CD14-positive monocyte (primary cell): ENCODE data around the gene KRT13. TPM values are rescaled to one million over a fixed set of nuclear protein-coding genes. Genes with fewer than 3 reads are reported as not detected.

ENCODE experiments used
- DNase-seq, 3 donors: peaks; one replicate each; pipeline ENCODE4 v3.0.0-alpha.2; 2011 to 2022
- H2AFZ ChIP-seq: 2 replicates; pipeline ENCODE4 v1.6.0; 2012; ENCODE audit warnings: mild to moderate bottlenecking, low read depth, low read length, inconsistent platforms; ENCODE audit not compliant: insufficient read depth, poor library complexity, severe bottlenecking
- H3K27ac ChIP-seq, 2 donors: 1 replicate in 1 of 2; 2 replicates in 1 of 2; pipeline ENCODE4 v1.5.1; 2012 to 2013; ENCODE audit warnings: low read length in 2 of 2, control low read depth in 1 of 2, inconsistent platforms in 1 of 2, low read depth in 1 of 2, mild to moderate bottlenecking in 1 of 2
- H3K27me3 ChIP-seq, 2 donors: one replicate each; pipeline versions ENCODE4 v1.6.0 to v1.6.1; 2011 to 2013; ENCODE audit warnings: low read length in 2 of 2; ENCODE audit not compliant: control insufficient read depth in 2 of 2, insufficient read depth in 2 of 2
- H3K36me3 ChIP-seq, 2 donors: replicated peaks in 1 of 2; 1 replicate in 1 of 2; 2 replicates in 1 of 2; pipeline versions ENCODE4 v1.5.1 to v1.6.1; 2012 to 2013; ENCODE audit warnings: low read length in 2 of 2, control low read depth in 1 of 2, inconsistent platforms in 1 of 2, mild to moderate bottlenecking in 1 of 2; ENCODE audit not compliant: insufficient read depth in 2 of 2, control insufficient read depth in 1 of 2
- H3K4me1 ChIP-seq, 2 donors: 1 replicate in 1 of 2; 2 replicates in 1 of 2; pipeline versions ENCODE4 v1.5.1 to v1.6.1; 2012 to 2013; ENCODE audit warnings: low read length in 2 of 2, control low read depth in 1 of 2, inconsistent platforms in 1 of 2, mild to moderate bottlenecking in 1 of 2, moderate library complexity in 1 of 2; ENCODE audit not compliant: insufficient read depth in 2 of 2, control insufficient read depth in 1 of 2
- H3K4me2 ChIP-seq: replicated peaks from 2 replicates; pipeline ENCODE3; 2012; ENCODE audit warnings: low read length, moderate library complexity, mild to moderate bottlenecking; ENCODE audit not compliant: poor library complexity, severe bottlenecking; ENCODE audit errors: extremely low read depth
- H3K4me3 ChIP-seq, 3 experiments: fragments of 200-600 bp in 1 of 3; sonication (generic) in 1 of 3; replicated peaks in 1 of 3; 1 replicate in 2 of 3; 2 replicates in 1 of 3; pipeline ENCODE4 v1.5.1; 2011 to 2013; ENCODE audit warnings: low read length in 3 of 3, mild to moderate bottlenecking in 3 of 3, control low read depth in 2 of 3, low read depth in 2 of 3, inconsistent platforms in 1 of 3, moderate library complexity in 1 of 3
- H3K79me2 ChIP-seq: 2 replicates; pipeline ENCODE4 v1.6.0; 2012; ENCODE audit warnings: mild to moderate bottlenecking, control low read depth, inconsistent platforms, low read length, moderate library complexity; ENCODE audit not compliant: insufficient read depth
- H3K9ac ChIP-seq: 2 replicates; pipeline ENCODE4 v1.6.0; 2017; ENCODE audit warnings: low read length, mild to moderate bottlenecking; ENCODE audit not compliant: insufficient read depth, poor library complexity, severe bottlenecking
- H3K9me3 ChIP-seq, 2 donors: replicated peaks in 1 of 2; 1 replicate in 1 of 2; 2 replicates in 1 of 2; pipeline versions ENCODE4 v1.5.1 to v1.6.1; 2012 to 2013; ENCODE audit warnings: low read length in 2 of 2, control low read depth in 1 of 2; ENCODE audit not compliant: control insufficient read depth in 1 of 2, insufficient read depth in 1 of 2
- H4K20me1 ChIP-seq: 2 replicates; pipeline ENCODE4 v1.6.0; 2012; ENCODE audit warnings: mild to moderate bottlenecking, low read length, control low read depth, moderate library complexity; ENCODE audit not compliant: insufficient read depth
- H3K27ac Mint-ChIP-seq, 7 donors: one replicate each; pipeline ENCODE4 v1.8.0; 2020; ENCODE audit warnings: mild to moderate bottlenecking in 7 of 7, mixed read lengths in 7 of 7, moderate library complexity in 6 of 7, inconsistent platforms in 2 of 7
- H3K27me3 Mint-ChIP-seq, 3 donors: one replicate each; pipeline ENCODE4 v1.8.0; 2021 to 2022; ENCODE audit warnings: low read depth in 3 of 3, mild to moderate bottlenecking in 3 of 3, mixed read lengths in 3 of 3, moderate library complexity in 3 of 3, inconsistent platforms in 1 of 3
- H3K36me3 Mint-ChIP-seq, 2 donors: one replicate each; pipeline ENCODE4 v1.8.0; 2020; ENCODE audit warnings: mixed read lengths in 2 of 2, inconsistent platforms in 1 of 2, mild to moderate bottlenecking in 1 of 2
- H3K4me1 Mint-ChIP-seq: one replicate; pipeline ENCODE4 v1.8.0; 2020; ENCODE audit warnings: mild to moderate bottlenecking, mixed read lengths
- H3K4me3 Mint-ChIP-seq, 2 donors: one replicate each; pipeline ENCODE4 v1.8.0; 2020; ENCODE audit warnings: mild to moderate bottlenecking in 2 of 2, mixed read lengths in 2 of 2, moderate library complexity in 1 of 2
- H3K9me3 Mint-ChIP-seq, 7 donors: one replicate each; pipeline ENCODE4 v1.8.0; 2020 to 2022; ENCODE audit warnings: mixed read lengths in 7 of 7, mild to moderate bottlenecking in 6 of 7, moderate library complexity in 6 of 7, inconsistent platforms in 2 of 7
- WGBS: methylation state at CpG from one replicate; pipeline ENCODE4 v1.1.5; 2013; ENCODE audit warnings: missing lambda C conversion rate; ENCODE audit not compliant: insufficient coverage; 5-methylcytosine and 5-hydroxymethylcytosine counted together
- intact Hi-C, 2 donors: fragments of 100-400 bp; cut with micrococcal nuclease; formaldehyde crosslinking; loops; one replicate each; pipeline versions ENCODE4 v1.15.0 to v1.15.1; 2023
- polyA plus RNA-seq, 3 donors: library from polyadenylated mRNA; depleted of rRNA in 1 of 3; unstranded in 2 of 3; stranded (reverse) in 1 of 3; fragments of 300-500 nt in 2 of 3; fragments of >200 nt in 1 of 3; fragmentation: Illumina TruSeq in 2 of 3; gene quantifications; 1 replicate in 2 of 3; 2 replicates in 1 of 3; pipeline ENCODE4 v1.2.3, GENCODE V29; 2012 to 2021
- TF ChIP-seq, protein P1 (sequence below): fragments of 200-600 bp; IDR thresholded peaks from one replicate; pipeline ENCODE4 v1.8.0; 2022; ENCODE audit warnings: antibody characterized with exemption, mild to moderate bottlenecking

Gene KRT13
- polyA plus RNA-seq, 3 donors = not detected

DNA sequence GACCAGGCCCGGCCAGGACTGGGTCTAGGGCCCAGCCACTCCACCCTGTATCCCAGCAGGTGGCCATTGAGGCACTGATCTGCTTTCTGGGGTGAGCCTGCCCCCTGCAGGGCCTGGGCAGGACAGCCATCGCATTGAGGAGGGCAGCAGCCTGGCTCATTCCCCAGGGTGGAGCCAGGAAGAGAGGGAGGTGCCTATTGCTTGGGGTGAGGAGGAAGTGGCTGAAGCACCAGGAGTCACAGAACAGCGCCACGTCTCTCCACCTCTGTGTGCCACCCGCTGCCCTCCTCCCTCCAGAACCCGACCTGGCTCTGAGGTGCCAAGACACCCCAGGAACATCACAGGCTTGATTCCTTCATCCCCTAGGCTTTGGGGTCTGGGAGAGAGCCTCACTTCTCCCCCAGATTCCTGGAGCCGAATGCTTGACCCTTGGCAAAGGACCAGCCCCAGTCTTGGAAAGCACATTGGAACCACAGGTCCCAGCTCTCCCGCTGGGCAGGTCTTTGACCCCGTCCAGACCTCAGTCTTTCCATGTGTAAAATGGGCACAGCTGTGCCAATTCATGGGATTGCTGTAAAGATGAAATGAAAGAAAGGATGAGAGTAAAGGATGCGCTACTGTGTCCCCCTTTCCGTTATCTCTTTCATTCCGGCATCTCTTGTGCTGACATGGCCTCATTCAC lies 8.5 kb downstream of the KRT13 start:
- 47% methylated on average over 11 of the region's 12 CpGs for WGBS

DNA sequence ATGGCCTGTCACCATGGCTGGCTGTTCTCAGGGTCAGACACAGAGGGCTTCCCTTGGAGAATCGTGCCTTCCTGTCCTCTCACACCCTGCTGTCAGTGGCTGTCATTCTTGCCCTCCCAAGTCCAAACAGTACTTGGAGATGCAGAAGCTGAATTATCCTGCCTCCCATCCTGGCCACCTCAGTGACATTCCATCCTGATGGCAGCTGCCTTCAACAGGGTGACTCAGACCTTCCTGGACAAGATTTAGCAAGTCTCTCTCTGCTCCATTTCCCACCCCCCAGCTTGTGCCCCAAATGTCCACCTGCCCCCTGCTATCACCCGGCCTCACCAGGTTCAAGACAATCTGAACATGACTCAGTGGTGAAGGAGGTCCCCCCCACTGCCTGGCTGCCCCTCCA lies 10.9 kb downstream of the KRT13 start:
- WGBS = 73% methylated on average over 1 of the region's 2 CpGs
- H3K27ac Mint-ChIP-seq = peak overlapping the region in 4 of 7 donors; percentile 1 to 89 (median 26)

More for the DNA sequence above, 8.5 kb downstream of the KRT13 start:
- Histone ChIP-seq H3K9me3 (no peaks in the 10 kb centered on the region), H3K36me3 (no peaks in the 10 kb centered on the region), H3K4me1 (peaks cover 60 to 67% of the 10 kb centered on the region in 2 donors), H3K27me3 (no peaks in the 10 kb centered on the region), H3K27ac (peak overlapping the region; percentile 93 to 97), H3K79me2 (no peaks in the 10 kb centered on the region), H3K4me2 (peak overlapping the region; percentile 48), H4K20me1 (no peaks in the 10 kb centered on the region), H3K9ac (peak overlapping the region; percentile 46), H2AFZ (peak overlapping the region; percentile 52), H3K4me3 (peak overlapping the region in 1 of 3 experiments; percentile 58)
- Mint-ChIP-seq H3K27ac (peak overlapping the region; percentile 91 to 98 (median 96)), H3K9me3 (peaks cover 0 to 5% (median 0%) of the 10 kb centered on the region in 7 donors), H3K36me3 (peaks cover 0 to 2% of the 10 kb centered on the region in 2 donors), H3K4me3 (peak overlapping the region; percentile 59 to 60), H3K4me1 (peaks cover 71% of the 10 kb centered on the region), H3K27me3 (peaks cover 2 to 7% (median 5%) of the 10 kb centered on the region in 3 donors)
- intact Hi-C loops = loop anchor here (5.0 to 10.0 kb wide), 3 partner anchors 168 to 590 kb away; no protein-coding TSS in a partner anchor
- TF ChIP-seq, protein P1, sequence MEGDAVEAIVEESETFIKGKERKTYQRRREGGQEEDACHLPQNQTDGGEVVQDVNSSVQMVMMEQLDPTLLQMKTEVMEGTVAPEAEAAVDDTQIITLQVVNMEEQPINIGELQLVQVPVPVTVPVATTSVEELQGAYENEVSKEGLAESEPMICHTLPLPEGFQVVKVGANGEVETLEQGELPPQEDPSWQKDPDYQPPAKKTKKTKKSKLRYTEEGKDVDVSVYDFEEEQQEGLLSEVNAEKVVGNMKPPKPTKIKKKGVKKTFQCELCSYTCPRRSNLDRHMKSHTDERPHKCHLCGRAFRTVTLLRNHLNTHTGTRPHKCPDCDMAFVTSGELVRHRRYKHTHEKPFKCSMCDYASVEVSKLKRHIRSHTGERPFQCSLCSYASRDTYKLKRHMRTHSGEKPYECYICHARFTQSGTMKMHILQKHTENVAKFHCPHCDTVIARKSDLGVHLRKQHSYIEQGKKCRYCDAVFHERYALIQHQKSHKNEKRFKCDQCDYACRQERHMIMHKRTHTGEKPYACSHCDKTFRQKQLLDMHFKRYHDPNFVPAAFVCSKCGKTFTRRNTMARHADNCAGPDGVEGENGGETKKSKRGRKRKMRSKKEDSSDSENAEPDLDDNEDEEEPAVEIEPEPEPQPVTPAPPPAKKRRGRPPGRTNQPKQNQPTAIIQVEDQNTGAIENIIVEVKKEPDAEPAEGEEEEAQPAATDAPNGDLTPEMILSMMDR = peak; percentile 91
- DNase-seq = peak; percentile 90 to 93 (median 91)

More for the DNA sequence above, 10.9 kb downstream of the KRT13 start:
- Mint-ChIP-seq H3K27me3 (peaks cover 2 to 3% (median 3%) of the 10 kb centered on the region in 3 donors), H3K9me3 (peaks cover 0 to 5% (median 0%) of the 10 kb centered on the region in 7 donors), H3K4me1 (peaks cover 79% of the 10 kb centered on the region), H3K36me3 (peaks cover 0 to 2% of the 10 kb centered on the region in 2 donors), H3K4me3 (no peak overlapping the region)
- no peaks in the 10 kb centered on the region for H3K9me3 ChIP-seq
- no peak overlapping the region for H3K4me2 ChIP-seq
- H3K36me3 ChIP-seq = no peaks in the 10 kb centered on the region
- H3K4me3 ChIP-seq = no peak overlapping the region
- H3K27me3 ChIP-seq = no peaks in the 10 kb centered on the region
- no peak overlapping the region for H3K9ac ChIP-seq
- H3K27ac ChIP-seq = no peak overlapping the region
- TF ChIP-seq, protein P1 = no peak
- H2AFZ ChIP-seq = no peak overlapping the region
- no peak for DNase-seq
- H3K79me2 ChIP-seq = no peaks in the 10 kb centered on the region
- H4K20me1 ChIP-seq = no peaks in the 10 kb centered on the region
- peaks cover 73 to 78% of the 10 kb centered on the region in 2 donors for H3K4me1 ChIP-seq
- intact Hi-C loops = loop anchor here (5.0 to 10.0 kb wide), 2 partner anchors 53 to 170 kb away; no protein-coding TSS in a partner anchor
